Articular chondrocyte of knee joint (primary cell): ENCODE measurements around the gene SMIM44. TPM values are rescaled to one million over a fixed set of nuclear protein-coding genes. Genes with fewer than 3 reads are reported as not detected.

Experiments
- small RNA-seq: library from RNA; depleted of rRNA; stranded (forward); fragments of <200 nt; gene quantifications from one replicate; pipeline ENCODE3, GENCODE V24; 2012
- total RNA-seq: library from RNA; depleted of rRNA; stranded (reverse); fragments of >200 nt; gene quantifications from 2 replicates; pipeline ENCODE4 v1.2.3, GENCODE V29; 2012

The SMIM44 gene
- not detected in 2 replicates for total RNA-seq

DNA sequence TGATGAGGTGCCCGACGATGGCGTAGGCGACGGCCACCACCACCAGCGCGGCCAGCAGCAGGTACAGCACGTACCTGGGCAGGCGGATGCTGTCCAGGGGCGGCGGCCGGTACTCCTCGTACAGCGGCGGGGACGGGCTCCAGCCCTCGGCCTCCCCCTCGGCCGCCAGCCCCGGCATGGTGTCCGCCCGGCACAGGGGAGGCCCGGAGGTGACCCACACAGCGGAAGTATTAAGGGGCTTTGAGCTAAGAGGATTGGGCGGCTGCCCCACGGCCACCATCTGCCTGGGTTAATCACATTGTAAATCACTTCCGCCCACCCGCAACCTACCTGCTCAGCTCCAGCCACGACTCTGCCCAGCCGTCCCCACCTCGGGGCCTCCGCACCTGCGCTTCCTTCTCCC, at the start of gene SMIM44:
SMIM44 (minus strand) TSS at position 216 of the 403 bp plus-strand sequence; CDS start at position 178, 38 bp downstream.

DNA sequence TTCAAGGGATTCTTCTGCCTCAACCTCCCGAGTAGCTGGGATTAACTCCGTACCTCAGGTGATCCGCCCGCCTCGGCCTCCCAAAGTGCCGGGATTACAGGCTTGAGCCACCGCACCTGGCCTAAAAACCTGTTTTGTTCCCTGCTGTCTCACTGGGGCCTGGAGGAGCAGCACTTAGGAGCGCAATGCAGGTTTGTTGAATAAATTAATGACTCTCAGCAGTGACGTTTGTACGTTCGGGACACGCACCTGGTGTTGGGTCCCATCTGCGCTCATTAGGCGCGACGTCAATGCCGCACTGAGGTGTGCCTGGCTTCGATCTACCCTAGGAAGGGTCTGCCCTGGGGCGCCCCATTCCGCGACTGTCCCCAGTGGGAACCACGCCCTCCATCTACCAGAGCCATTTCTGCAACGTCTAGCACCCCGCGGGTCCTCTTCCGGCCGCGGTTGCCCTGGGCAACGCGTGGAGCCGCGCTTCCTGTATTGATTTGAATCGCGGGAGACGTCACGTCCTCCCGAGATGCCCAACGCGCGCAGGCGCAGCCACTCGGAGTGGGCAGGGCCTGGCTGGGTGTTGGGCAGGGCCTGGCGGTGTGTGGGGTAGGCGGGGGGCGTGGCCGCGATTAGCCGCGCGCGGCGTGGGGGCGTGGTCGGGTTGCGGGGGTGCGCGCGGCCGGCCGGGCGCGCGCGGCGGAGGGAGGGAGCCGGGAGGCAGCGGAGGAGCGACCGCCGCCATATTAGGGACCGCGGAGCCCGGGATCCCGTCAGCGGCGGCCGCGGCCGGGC, 22.6 kb upstream of the SMIM44 start, which contains the start of gene FZR1:
FZR1 (plus strand) TSS at position 714 of the 786 bp plus-strand sequence. CDS start 16,679 bp downstream, outside the sequence.

GRCh38 chr19:3500429-3501101, 17.3 kb upstream of the SMIM44 start, which contains the start of gene DOHH:
TSS of gene DOHH (minus strand) at chr19:3500674. CDS start at chr19:3496814, 3,860 bp downstream.

GRCh38 chr19:3480383-3481091, 2.7 kb downstream of the SMIM44 start, which contains the start of gene SMIM24:
TSS of gene SMIM24 (minus strand) at chr19:3480525. CDS start at chr19:3480463, 62 bp downstream.

Small RNAs within 50 kb of the gene (small RNA-seq; reads per million reads assigned to genes)
- not detected for gene RF00212

Other genes starting within 250 kb of the SMIM44 start
- gene NFIC, start 116.9 kb downstream of the SMIM44 start, total RNA-seq = 80.0 and 85.8 TPM in 2 replicates
- not detected in 2 replicates for gene SMIM24, start 2.9 kb downstream of the SMIM44 start, total RNA-seq
- 5.3 and 6.1 TPM in 2 replicates for gene DOHH, start 17.2 kb upstream of the SMIM44 start, total RNA-seq
- gene FZR1, start 22.9 kb upstream of the SMIM44 start, total RNA-seq = 26.3 and 28.4 TPM in 2 replicates
- gene TEKTIP1, start 55.7 kb upstream of the SMIM44 start, total RNA-seq = not detected in 2 replicates
- 54.0 and 56.0 TPM in 2 replicates for gene MFSD12, start 74.1 kb upstream of the SMIM44 start, total RNA-seq
- gene HMG20B, start 89.5 kb upstream of the SMIM44 start, total RNA-seq = 58.1 and 67.1 TPM in 2 replicates
- not detected in 2 replicates for gene GIPC3, start 102.0 kb upstream of the SMIM44 start, total RNA-seq
- gene TBXA2R, start 123.4 kb upstream of the SMIM44 start, total RNA-seq = 4.7 and 5.0 TPM in 2 replicates
- gene CACTIN, start 143.3 kb upstream of the SMIM44 start, total RNA-seq = 14.7 and 17.4 TPM in 2 replicates
- gene PIP5K1C, start 217.0 kb upstream of the SMIM44 start, total RNA-seq = 21.0 and 24.4 TPM in 2 replicates
- gene TJP3, start 224.9 kb upstream of the SMIM44 start, total RNA-seq = not detected in 2 replicates